HEK293 (cell line): ENCODE data around the gene KCNB1.

Experiments used
- CTCF ChIA-PET: fragments of 350-600 bp; formaldehyde crosslinking; extraction: SDS; loops from one replicate; lab custom pipeline; 2021; ENCODE audit warnings: antibody characterized with exemption; lab: Yijun Ruan, JAX
- POLR2A ChIA-PET: fragments of 300-600 bp; formaldehyde crosslinking; extraction: SDS; loops from one replicate; lab custom pipeline; 2020; ENCODE audit warnings: antibody characterized with exemption, inconsistent platforms; lab: Yijun Ruan, JAX
- H3K27ac ChIP-seq: fragments of 200-500 bp; sonication (Bioruptor generic); 2 replicates; pipeline ENCODE4 v1.5.1; 2014; ENCODE audit warnings: low read depth, low read length, control low read depth, inconsistent platforms; ENCODE audit errors: extremely low read depth
- H3K36me3 ChIP-seq, 2 experiments: fragments of 200-500 bp in 1 of 2; sonication (Bioruptor generic) in 1 of 2; 1 replicate in 1 of 2; 2 replicates in 1 of 2; pipeline ENCODE4 v1.5.1; 2014 to 2017; ENCODE audit warnings: inconsistent platforms in 2 of 2, low read length in 2 of 2; ENCODE audit not compliant: control insufficient read depth in 2 of 2, insufficient read depth in 1 of 2
- H3K4me1 ChIP-seq: fragments of 200-500 bp; sonication (Bioruptor generic); 2 replicates; pipeline ENCODE4 v1.5.1; 2014; ENCODE audit warnings: mild to moderate bottlenecking, low read length, inconsistent platforms; ENCODE audit not compliant: control insufficient read depth, insufficient read depth
- H3K4me3 ChIP-seq: 2 replicates; pipeline ENCODE4 v1.5.1; 2011; ENCODE audit warnings: low read depth, mild to moderate bottlenecking, control low read depth, low read length, moderate library complexity
- H3K9me3 ChIP-seq: fragments of 200-500 bp; sonication (Bioruptor generic); 2 replicates; pipeline ENCODE4 v1.5.1; 2014; ENCODE audit warnings: low read depth, low read length, inconsistent platforms; ENCODE audit not compliant: control insufficient read depth, insufficient read depth
- GLI4 ChIP-seq: fragments of 450-650 bp; formaldehyde crosslinking; IDR thresholded peaks from 2 replicates; pipeline ENCODE4 v1.5.1; 2016; ENCODE audit warnings: missing biosample characterization, missing genetic modification characterization
- GLIS1 ChIP-seq: fragments of 450-650 bp; formaldehyde crosslinking; IDR thresholded peaks from 2 replicates; pipeline ENCODE4 v1.5.1; 2016; ENCODE audit warnings: missing biosample characterization, missing genetic modification characterization
- HIC1 ChIP-seq: fragments of 450-650 bp; formaldehyde crosslinking; IDR thresholded peaks from 2 replicates; pipeline ENCODE4 v1.5.1; 2016; ENCODE audit warnings: missing biosample characterization, missing genetic modification characterization
- KLF7 ChIP-seq: fragments of 450-650 bp; formaldehyde crosslinking; IDR thresholded peaks from 2 replicates; pipeline ENCODE4 v1.5.1; 2016; ENCODE audit warnings: missing biosample characterization, missing genetic modification characterization, borderline replicate concordance
- KLF8 ChIP-seq: fragments of 450-650 bp; formaldehyde crosslinking; IDR thresholded peaks from 2 replicates; pipeline ENCODE4 v1.5.1; 2016; ENCODE audit warnings: missing biosample characterization, missing genetic modification characterization
- MYNN ChIP-seq: fragments of 450-650 bp; formaldehyde crosslinking; IDR thresholded peaks from 2 replicates; pipeline ENCODE4 v1.5.1; 2016; ENCODE audit warnings: missing biosample characterization, missing genetic modification characterization, borderline replicate concordance
- SALL2 ChIP-seq: fragments of 450-650 bp; formaldehyde crosslinking; IDR thresholded peaks from 2 replicates; pipeline ENCODE4 v1.5.0; 2017; ENCODE audit warnings: missing biosample characterization, mild to moderate bottlenecking, missing genetic modification characterization, borderline replicate concordance
- YY2 ChIP-seq: fragments of 450-650 bp; formaldehyde crosslinking; IDR thresholded peaks from 2 replicates; pipeline ENCODE4 v1.5.1; 2016; ENCODE audit warnings: missing biosample characterization, missing genetic modification characterization
- ZBTB1 ChIP-seq: fragments of 450-650 bp; formaldehyde crosslinking; IDR thresholded peaks from 2 replicates; pipeline ENCODE4 v1.5.1; 2016; ENCODE audit warnings: missing biosample characterization, missing genetic modification characterization
- ZBTB8A ChIP-seq: fragments of 450-650 bp; formaldehyde crosslinking; IDR thresholded peaks from 2 replicates; pipeline ENCODE4 v1.5.1; 2016; ENCODE audit warnings: missing biosample characterization, missing genetic modification characterization
- ZNF133 ChIP-seq: fragments of 450-650 bp; formaldehyde crosslinking; IDR thresholded peaks from 2 replicates; pipeline ENCODE4 v1.5.1; 2016; ENCODE audit warnings: missing biosample characterization, missing genetic modification characterization
- ZNF138 ChIP-seq: fragments of 450-650 bp; formaldehyde crosslinking; IDR thresholded peaks from 2 replicates; pipeline ENCODE4 v1.5.1; 2016; ENCODE audit warnings: missing biosample characterization, missing genetic modification characterization, borderline replicate concordance
- ZNF221 ChIP-seq: fragments of 450-650 bp; formaldehyde crosslinking; IDR thresholded peaks from 2 replicates; pipeline ENCODE4 v1.5.1; 2017; ENCODE audit warnings: missing biosample characterization, missing genetic modification characterization, borderline replicate concordance
- ZNF341 ChIP-seq: fragments of 450-650 bp; formaldehyde crosslinking; IDR thresholded peaks from 2 replicates; pipeline ENCODE4; 2016; ENCODE audit warnings: low read depth, missing biosample characterization, missing genetic modification characterization
- ZNF488 ChIP-seq: fragments of 450-650 bp; formaldehyde crosslinking; IDR thresholded peaks from 2 replicates; pipeline ENCODE4 v1.5.1; 2016; ENCODE audit warnings: missing biosample characterization, missing genetic modification characterization
- ZNF514 ChIP-seq: fragments of 450-650 bp; formaldehyde crosslinking; IDR thresholded peaks from 2 replicates; pipeline ENCODE4 v1.5.1; 2016; ENCODE audit warnings: missing biosample characterization, missing genetic modification characterization
- ZNF561 ChIP-seq: fragments of 450-650 bp; IDR thresholded peaks from 2 replicates; pipeline ENCODE4 v1.5.1; 2018; ENCODE audit warnings: missing biosample characterization, missing genetic modification characterization, borderline replicate concordance
- ZNF664 ChIP-seq: fragments of 450-650 bp; formaldehyde crosslinking; IDR thresholded peaks from 2 replicates; pipeline ENCODE4 v1.5.1; 2016; ENCODE audit warnings: missing biosample characterization, missing genetic modification characterization
- ZNF843 ChIP-seq: fragments of 450-650 bp; formaldehyde crosslinking; IDR thresholded peaks from 2 replicates; pipeline ENCODE4 v1.5.1; 2016; ENCODE audit warnings: missing biosample characterization, missing genetic modification characterization
- ZSCAN16 ChIP-seq: fragments of 450-650 bp; formaldehyde crosslinking; IDR thresholded peaks from 2 replicates; pipeline ENCODE4 v1.5.1; 2016; ENCODE audit warnings: missing biosample characterization, missing genetic modification characterization
- ZSCAN5A ChIP-seq: fragments of 450-650 bp; formaldehyde crosslinking; IDR thresholded peaks from 2 replicates; pipeline ENCODE4 v1.5.1; 2016; ENCODE audit warnings: missing biosample characterization, missing genetic modification characterization

KCNB1 gene

GRCh38 chr20:49482621-49483017 is at the start of gene KCNB1 (continued):
- TF ChIP-seq KLF8 (tag by site-specific recombination) = peak; percentile 31; the same call in 1 of the 2 replicates
- no peak for TF ChIP-seq ZNF138 (tag by site-specific recombination)
- TF ChIP-seq ZBTB8A (tag by site-specific recombination) = peak; percentile 88
- no peak for TF ChIP-seq ZNF133 (tag by site-specific recombination)
- TF ChIP-seq ZNF341 (tag by site-specific recombination) = no peak
- TF ChIP-seq ZNF561 = peak; percentile 68; the same call in 1 of the 2 replicates
- 0 out of 2 replicates have a peak, but pooled peaks have one; percentile 41 for TF ChIP-seq KLF7 (tag by site-specific recombination)
- TF ChIP-seq GLIS1 (tag by site-specific recombination) = peak; percentile 89

GRCh38 chr20:49529470-49529869 is 47.0 kb upstream of the KCNB1 start:
- no peak overlapping the region for H3K27ac ChIP-seq
- no peak for TF ChIP-seq ZSCAN5A (tag by site-specific recombination)
- POLR2A ChIA-PET = no interaction called here
- H3K36me3 ChIP-seq = no peaks in the 10 kb centered on the region
- H3K9me3 ChIP-seq = no peaks in the 10 kb centered on the region
- CTCF ChIA-PET = interaction anchor here (1.0 to 1.7 kb wide), 2 partner anchors 12 to 195 kb away, joined by 5 read pairs; no protein-coding TSS in a partner anchor
- no peaks in the 10 kb centered on the region for H3K4me1 ChIP-seq
- no peak overlapping the region for H3K4me3 ChIP-seq

GRCh38 chr20:49526568-49526967 is 44.1 kb upstream of the KCNB1 start:
- Histone ChIP-seq H3K9me3 (no peaks in the 10 kb centered on the region), H3K27ac (no peak overlapping the region), H3K4me3 (no peak overlapping the region), H3K36me3 (no peaks in the 10 kb centered on the region), H3K4me1 (no peaks in the 10 kb centered on the region)
- POLR2A ChIA-PET = no interaction called here
- TF ChIP-seq ZNF488 (tag by site-specific recombination) (no peak), ZNF664 (tag by site-specific recombination) (no peak), ZSCAN16 (tag by site-specific recombination) (no peak), SALL2 (no peak), ZBTB1 (tag by site-specific recombination) (no peak), ZNF843 (tag by site-specific recombination) (no peak), ZBTB8A (tag by site-specific recombination) (no peak), ZNF221 (tag by site-specific recombination) (no peak), YY2 (tag by site-specific recombination) (no peak), ZNF514 (no peak), HIC1 (tag by site-specific recombination) (no peak), MYNN (tag by site-specific recombination) (no peak), GLI4 (tag by site-specific recombination) (no peak)
- CTCF ChIA-PET = interaction anchor here (0.6 to 1.0 kb wide), 4 partner anchors 14 to 102 kb away, joined by 3 read pairs; no protein-coding TSS in a partner anchor
